Measurements from ENCODE around the gene EIF5A.
"Not testable (repeated sequence)": the region's sequence is repeated elsewhere in the genome, so short reads cannot be mapped to it uniquely, and the experiment has no call there.

Gene EIF5A

DNA sequence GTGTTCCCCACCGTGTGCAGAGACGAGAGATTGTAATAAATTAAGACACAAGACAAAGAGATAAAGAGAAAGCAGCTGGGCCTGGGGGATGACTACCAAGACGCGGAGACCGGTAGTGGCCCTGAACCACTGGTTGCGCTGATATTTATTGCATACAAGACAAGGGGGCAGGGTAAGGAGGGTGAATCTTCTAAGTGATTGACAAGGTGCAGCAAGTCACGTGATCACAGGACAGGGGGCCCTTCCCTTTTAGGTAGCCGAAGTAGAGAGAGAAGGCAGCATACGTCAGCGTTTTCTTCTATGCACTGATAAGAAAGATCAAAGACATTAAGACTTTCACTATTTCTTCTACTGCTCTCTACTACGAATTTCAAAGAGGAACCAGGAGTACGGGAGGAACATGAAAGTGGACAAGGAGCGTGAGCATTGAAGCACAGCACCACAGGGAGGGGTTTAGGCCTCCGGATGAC is 25.2 kb downstream of the EIF5A start:
- not testable (repeated sequence) for DNase-seq (ENCODE audit: low read depth)

DNA sequence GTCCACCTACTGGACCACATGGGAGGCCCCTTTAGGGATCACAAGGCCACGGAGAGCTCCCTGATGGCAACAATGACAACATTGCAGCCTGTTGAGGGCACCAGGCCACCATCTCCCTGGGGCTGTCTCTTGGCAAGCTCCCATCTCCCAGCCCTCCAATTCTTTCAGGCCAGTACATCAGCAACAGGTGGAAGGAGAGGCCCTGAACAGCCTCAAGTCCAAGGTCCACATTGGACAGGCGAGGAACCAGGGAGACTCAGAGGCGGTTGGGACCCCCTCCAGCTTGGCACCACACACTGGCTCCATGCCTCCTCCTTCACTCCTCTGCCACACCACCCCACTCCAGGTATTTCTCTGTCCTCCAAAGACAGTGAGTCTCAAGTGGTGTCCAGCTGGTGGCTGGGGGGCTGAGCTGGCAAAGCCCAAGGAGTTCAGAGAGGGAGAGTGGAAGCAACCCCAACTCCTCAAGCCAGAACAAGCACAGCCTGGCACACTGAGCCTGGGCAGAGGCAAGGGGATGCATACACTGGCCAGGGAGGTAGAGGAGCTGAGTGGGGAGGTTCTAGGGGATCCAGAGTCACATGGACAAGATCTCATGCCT is 27.6 kb downstream of the EIF5A start:
- no peak for DNase-seq (ENCODE audit: low read depth)

DNA sequence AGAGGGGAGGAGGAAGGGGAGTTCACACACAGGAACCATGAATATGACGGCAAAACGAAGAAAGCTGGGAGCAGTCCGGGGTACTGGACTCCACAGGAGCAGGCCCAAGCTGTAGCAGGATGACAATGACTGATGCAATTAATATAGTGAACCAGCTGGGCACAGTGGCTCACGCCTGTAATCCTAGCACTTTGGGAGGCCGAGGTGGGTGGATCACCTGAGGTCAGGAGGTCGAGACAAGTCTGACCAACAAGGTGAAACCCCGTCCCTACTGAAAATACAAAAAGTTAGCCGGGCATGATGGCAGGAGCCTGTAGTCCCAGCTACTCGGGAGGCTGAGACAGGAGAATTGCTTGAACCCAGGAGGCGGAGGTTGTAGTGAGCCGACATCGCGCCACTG is 28.3 kb downstream of the EIF5A start:
- not testable (repeated sequence) for DNase-seq (ENCODE audit: low read depth)

DNA sequence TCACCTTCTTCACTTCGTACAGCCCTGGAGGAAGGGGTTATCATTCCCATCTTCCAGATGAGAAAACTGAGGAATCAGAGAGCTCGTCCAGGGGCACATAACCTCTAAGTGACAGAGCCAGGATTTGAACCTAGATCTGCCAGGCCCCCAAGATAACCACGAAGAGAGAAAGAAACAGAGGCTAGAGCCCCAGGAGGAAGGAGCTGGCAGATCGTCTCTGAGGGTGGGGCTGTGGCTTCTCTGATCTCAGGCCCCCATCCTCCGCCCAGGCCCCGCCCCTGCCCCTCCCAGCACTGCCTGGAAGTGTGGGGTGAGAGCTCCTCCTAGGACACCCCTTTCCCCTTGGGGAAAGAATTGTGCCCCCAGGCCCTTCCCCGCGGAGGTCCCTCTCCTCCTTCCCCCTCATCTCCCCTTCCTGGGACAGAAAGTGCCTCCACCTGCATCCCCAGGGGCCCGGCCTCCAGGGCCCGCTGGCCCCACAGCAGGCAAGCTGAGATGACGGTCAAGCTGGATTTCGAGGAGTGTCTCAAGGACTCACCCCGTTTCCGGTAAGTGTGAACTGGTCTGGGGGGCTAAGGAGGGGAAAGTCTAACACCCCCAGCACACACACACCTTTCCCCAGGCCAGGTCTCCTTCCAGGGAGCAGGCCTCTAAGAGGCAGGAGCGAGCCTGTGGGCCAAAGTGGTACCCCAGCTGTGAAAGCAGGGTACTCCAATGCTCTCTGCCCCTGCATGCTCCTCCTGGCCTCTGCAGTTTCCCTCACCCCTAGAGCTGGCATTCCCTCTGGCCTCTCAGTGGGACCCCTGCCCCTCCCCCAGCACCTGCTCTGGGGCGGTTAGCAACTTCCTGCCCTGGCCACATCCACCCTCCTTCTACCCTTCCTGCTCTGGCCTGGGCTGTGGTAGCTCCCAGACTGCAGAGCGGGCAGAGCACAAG is 29.1 kb downstream of the EIF5A start, which contains the start of gene ACAP1:
Gene ACAP1 (plus strand): TSS at position 290 of the 936 bp plus-strand sequence. CDS start 206 bp downstream, at position 496.
- no peak for DNase-seq (ENCODE audit: low read depth)

DNA sequence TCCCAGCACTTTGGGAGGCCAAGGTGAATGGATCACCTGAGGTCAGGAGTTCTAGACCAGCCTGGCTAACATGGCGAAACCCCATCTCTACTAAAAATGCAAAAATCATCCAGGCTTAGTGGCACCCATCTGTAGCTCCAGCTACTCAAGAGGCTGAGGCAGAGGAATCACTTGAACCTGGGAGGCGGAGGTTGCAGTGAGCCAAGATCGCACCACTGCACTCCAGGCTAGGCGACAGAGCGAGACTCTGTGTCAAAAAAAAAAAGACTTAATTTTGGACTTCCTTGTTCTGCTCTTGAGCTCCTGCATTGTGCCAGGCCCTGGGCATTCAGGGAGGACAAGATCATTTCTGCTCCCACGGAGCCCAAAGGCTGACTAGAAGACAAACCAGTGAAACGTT is 30.2 kb downstream of the EIF5A start:
- not testable (repeated sequence) for DNase-seq (ENCODE audit: low read depth)

GRCh38 chr17:7340179-7340578 is 32.8 kb downstream of the EIF5A start:
- peak; percentile 48 for DNase-seq (ENCODE audit: low read depth)

GRCh38 chr17:7341842-7342241 is 34.4 kb downstream of the EIF5A start:
- no peak for DNase-seq (ENCODE audit: low read depth)

DNA sequence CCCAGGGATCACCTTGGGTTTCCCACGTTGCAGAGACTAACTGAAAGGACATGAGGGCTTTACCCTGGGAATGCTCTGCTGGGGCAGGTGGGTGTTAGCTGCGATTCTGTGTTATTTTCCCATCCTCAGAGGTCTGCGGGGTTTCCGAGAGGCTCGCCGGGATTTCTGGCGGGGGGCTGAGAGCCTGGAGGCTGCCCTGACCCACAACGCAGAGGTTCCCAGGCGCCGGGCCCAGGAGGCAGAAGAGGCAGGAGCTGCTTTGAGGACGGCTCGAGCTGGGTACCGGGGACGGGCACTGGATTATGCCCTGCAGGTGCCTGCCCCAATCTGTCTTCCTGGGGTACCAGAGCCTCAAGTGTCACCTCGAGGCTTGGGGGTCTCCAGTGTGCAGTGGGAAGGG is 35.8 kb downstream of the EIF5A start:
- no peak for DNase-seq (ENCODE audit: low read depth)

GRCh38 chr17:7346761-7347614 is 39.6 kb downstream of the EIF5A start:
- no peak for DNase-seq (ENCODE audit: low read depth)

DNA sequence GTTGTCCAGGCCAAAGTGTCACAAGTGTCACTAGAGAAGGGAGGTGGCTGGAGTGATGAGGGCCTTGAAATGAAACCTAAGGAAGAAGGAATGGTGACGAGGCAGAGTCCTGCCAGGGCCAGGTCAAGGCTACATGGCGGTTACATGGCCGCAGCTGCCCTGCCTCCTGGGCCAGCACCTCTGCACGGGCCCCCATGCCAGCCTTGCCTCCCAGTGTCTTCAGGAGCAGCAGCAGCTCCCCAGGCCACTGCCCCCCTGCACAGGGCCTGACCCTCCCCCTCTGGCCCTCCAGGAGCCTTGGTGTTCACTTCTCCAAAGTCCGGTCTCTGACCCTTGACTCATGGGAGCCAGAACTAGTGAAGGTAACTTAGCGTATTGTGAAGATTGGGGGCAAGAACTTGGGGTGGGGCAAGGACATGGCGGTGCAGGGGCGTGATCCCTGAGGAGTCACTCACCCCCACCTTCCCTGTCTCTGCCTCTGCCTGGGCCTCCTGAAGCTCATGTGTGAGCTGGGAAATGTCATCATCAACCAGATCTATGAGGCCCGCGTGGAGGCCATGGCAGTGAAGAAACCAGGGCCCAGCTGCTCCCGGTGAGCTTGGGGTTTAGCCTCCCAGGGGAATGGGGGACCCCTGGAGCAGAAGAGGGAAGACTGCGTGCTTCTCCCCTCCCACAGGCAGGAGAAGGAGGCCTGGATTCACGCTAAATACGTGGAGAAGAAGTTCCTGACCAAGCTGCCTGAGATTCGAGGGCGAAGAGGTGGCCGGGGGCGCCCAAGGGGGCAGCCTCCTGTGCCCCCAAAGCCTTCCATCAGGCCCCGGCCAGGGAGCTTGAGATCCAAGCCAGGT is 40.4 kb downstream of the EIF5A start:
- DNase-seq (ENCODE audit: low read depth): no peak

DNA sequence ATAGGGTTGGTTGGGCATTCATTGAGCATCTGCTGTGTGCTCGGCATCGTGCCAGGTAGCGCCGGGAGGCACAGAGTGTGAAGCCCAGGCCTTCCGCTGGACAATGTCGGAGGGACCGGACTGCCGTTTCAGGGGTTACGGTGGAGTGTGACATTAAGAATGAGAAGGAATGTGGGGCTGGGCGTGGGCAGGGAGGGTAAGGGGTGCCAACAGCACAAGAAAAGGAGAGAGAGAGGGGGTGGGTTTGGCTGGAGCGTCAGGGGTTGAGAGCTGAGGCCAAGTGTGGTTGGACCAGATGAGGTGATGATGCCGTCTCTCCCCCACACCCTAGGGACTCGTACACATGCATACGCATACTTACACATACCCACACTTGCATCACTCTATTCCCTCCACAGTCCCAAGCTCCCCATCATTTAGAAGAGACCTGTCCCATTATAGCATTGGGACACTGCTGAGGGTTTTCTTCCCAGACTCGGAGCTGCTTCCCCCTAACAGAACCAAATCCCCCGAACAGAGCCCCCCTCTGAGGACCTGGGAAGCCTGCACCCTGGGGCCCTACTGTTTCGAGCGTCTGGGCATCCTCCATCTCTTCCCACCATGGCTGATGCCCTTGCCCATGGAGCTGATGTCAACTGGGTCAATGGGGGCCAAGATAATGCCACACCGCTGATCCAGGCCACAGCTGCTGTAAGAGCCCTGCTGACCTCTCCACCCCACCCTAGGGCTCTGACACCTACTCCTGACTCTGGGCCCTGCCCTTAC is 41.2 kb downstream of the EIF5A start:
- no peak for DNase-seq (ENCODE audit: low read depth)

DNA sequence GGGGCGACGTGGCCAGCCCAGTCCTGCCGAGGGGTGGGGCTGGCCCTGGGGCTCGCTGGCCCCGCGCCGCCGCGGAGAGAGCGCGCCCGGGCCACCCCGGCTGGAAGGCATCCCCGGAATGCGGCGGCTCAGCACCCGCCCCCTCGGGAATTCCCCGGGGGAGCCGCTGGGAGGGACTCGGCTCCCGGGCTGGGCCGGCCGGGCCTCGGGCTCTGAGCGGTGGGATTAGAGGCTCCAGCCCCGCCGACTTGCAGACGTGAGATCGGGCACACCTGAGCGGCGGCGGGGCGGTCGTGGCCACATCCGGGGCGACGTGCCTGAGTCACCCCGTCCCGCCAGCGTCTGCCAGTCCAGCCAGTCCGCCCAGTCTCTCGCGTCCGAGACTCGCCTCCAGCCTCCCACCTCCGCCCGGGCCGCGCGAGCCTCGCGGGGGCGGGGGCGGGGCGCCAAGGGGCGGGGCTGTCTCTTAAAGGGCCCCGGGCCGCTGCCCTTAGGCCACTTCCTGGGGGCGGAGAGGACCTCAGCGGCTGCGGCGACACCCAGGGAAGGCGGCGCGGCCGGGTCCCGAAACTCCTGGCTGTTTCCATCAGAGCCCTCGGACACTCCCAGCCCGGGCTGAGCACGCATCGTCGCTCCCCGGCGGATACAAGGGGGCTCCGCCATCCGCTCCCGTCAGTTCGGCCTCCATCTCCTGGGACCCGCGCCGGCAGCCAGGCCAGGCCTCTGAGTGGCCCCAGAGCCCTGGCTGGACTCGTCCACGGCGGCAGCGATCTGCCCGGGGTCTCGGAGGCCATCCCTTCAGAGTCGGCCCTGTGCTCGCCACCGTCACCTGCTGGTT is 44.5 kb downstream of the EIF5A start, which contains the start of gene KCTD11:
Gene KCTD11 (plus strand): TSS at position 498 of the 838 bp plus-strand sequence.
- DNase-seq (ENCODE audit: low read depth): peak; percentile 94

DNA sequence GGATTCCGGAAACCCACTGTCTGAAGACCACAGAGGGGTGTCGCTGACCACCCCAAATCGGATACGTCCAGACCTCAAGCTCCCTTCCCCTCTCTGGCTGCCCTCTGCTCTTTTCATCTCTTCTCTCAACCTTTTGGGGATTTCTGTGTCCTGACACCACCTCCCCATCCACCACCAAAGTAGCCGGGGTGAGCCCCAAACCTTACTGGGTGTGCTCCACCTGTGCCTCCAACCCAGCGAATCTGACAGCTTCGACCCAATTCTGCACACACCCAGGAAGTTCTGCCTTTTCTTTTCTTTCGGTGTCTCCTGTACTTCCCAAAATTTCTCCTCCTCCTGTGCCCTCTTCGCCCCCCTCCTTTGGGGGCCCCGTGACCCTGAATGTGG is 45.1 kb downstream of the EIF5A start:
- no peak for DNase-seq (ENCODE audit: low read depth)

DNA sequence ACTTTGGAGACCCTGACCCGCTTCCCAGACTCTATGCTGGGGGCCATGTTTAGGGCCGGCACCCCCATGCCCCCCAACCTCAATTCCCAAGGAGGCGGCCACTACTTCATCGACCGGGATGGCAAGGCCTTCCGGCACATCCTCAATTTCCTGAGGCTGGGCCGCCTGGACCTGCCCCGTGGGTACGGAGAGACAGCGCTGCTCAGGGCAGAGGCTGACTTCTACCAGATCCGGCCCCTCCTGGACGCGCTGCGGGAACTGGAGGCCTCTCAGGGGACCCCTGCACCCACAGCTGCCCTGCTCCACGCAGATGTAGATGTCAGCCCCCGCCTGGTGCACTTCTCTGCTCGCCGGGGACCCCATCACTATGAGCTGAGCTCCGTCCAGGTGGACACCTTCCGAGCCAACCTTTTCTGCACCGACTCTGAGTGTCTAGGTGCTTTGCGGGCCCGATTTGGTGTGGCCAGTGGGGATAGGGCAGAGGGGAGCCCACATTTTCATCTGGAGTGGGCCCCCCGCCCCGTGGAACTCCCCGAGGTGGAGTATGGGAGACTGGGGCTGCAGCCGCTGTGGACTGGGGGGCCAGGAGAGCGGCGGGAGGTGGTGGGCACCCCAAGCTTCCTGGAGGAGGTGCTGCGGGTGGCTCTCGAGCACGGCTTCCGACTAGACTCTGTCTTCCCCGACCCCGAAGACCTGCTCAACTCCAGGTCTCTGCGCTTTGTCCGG is 45.6 kb downstream of the EIF5A start:
- DNase-seq (ENCODE audit: low read depth): no peak

DNA sequence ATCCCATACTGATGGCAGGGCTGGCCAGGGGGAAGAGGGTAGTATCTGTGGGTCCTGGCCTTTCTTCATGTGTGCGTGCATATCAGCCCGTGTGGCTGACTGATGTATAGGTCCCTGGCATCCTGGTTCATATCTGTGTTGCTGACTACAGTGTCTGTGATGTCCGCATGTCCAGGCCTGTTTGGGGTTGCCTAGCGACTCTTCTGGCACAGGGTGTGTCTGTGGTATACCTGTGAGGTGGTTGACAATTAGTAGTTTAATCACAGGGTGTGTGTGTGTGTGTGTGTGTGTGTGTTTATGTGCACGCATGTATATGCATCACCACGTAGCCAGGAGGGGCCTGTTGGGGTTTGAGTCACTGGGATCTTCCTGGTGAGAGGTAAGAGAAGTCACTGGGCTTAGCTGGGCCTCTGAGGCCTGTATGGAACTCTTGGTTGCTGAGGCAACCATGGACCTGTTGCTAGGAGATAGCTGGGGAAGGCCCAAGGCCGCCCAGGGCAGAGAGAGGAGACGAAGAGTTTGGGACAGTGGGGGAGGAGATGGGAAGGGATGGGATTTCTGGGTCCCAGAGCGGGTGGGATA is 46.9 kb downstream of the EIF5A start:
- peak; percentile 38 for DNase-seq (ENCODE audit: low read depth)

- DNase-seq (ENCODE audit: low read depth): peak; percentile 63
Observed at GRCh38 chr17:7355053-7355452, 47.6 kb downstream of the EIF5A start, which contains the start of gene TMEM95. Gene TMEM95 (plus strand): TSS chr17:7355156. CDS start chr17:7355205, 49 bp downstream.

DNA sequence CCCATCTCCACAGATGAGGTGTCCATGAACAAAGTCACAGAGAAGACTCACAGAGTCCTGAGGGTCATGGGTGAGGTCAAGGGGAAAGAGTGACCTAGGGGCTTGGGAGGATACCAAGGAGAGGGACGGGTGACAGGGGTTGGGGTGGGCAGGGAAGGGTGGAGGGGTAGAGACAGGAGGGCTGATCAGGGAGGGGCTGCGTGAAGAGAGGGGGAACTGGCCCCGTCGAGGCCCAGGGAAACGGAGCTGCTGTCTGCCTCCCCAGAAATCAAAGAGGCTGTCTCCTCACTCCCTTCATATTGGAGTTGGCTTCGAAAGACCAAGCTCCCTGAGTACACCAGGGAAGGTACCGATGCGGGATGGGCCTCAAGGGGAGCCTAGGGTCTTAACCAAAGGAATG is 48.1 kb downstream of the EIF5A start:
- DNase-seq (ENCODE audit: low read depth): no peak

GRCh38 chr17:7356072-7356549 is 48.7 kb downstream of the EIF5A start:
- DNase-seq (ENCODE audit: low read depth): peak; percentile 67

All from EH (cell line).